H1 (cell line): ENCODE data around the gene MIDN. TPM values are rescaled to one million over a fixed set of nuclear protein-coding genes. Genes with fewer than 3 reads are reported as not detected.

Source experiments
- CTCF ChIA-PET: fragments of 300-600 bp; sonication (Branson Sonifier 250); formaldehyde crosslinking; loops from one replicate; lab custom pipeline; 2021; ENCODE audit not compliant: partially characterized antibody; lab: Charles Lee
- POLR2A ChIA-PET: fragments of 300-600 bp; sonication (Branson Sonifier 250); formaldehyde crosslinking; loops from one replicate; lab custom pipeline; 2021; ENCODE audit warnings: inconsistent platforms; ENCODE audit not compliant: partially characterized antibody; lab: Charles Lee
- DNase-seq, 2 experiments: peaks; one replicate each; pipeline versions ENCODE4 v3.0.0 to v3.0.0-alpha.2; 2010 to 2022; ENCODE audit warnings: low spot score in 2 of 2, low read depth in 1 of 2, mixed read lengths in 1 of 2
- FAIRE-seq: peaks from 2 replicates; lab custom pipeline; 2011; peaks lifted over from hg19 to GRCh38; lab: Jason Lieb, UNC
- H2AFZ ChIP-seq: 2 replicates; pipeline ENCODE4 v1.8.1; 2012; ENCODE audit warnings: low read length, inconsistent platforms
- H2AK5ac ChIP-seq: 2 replicates; pipeline ENCODE4 v1.6.1; 2013; ENCODE audit warnings: low read depth, low read length
- H2BK120ac ChIP-seq: replicated peaks from 2 replicates; pipeline ENCODE3; 2013; ENCODE audit warnings: low read depth, low read length, inconsistent platforms
- H2BK12ac ChIP-seq: 2 replicates; pipeline ENCODE4 v1.6.1; 2013; ENCODE audit warnings: low read depth, low read length
- H2BK15ac ChIP-seq: 2 replicates; pipeline ENCODE4 v1.6.1; 2013; ENCODE audit warnings: low read length
- H2BK20ac ChIP-seq: 2 replicates; pipeline ENCODE4 v1.6.1; 2013; ENCODE audit warnings: low read length
- H2BK5ac ChIP-seq: 2 replicates; pipeline ENCODE4 v1.6.1; 2013; ENCODE audit warnings: low read depth, low read length
- H3K14ac ChIP-seq: 2 replicates; pipeline ENCODE4 v1.6.1; 2013; ENCODE audit warnings: inconsistent platforms; ENCODE audit not compliant: insufficient read length
- H3K18ac ChIP-seq: 2 replicates; pipeline ENCODE4 v1.6.1; 2013; ENCODE audit warnings: low read length; ENCODE audit errors: extremely low read depth
- H3K23ac ChIP-seq: 2 replicates; pipeline ENCODE4 v1.6.1; 2013; ENCODE audit warnings: inconsistent platforms; ENCODE audit not compliant: insufficient read length
- H3K23me2 ChIP-seq: 2 replicates; pipeline ENCODE4 v1.6.1; 2013; ENCODE audit warnings: low read depth, low read length
- H3K27ac ChIP-seq: 2 replicates; pipeline ENCODE4 v1.6.1; 2011; ENCODE audit warnings: low read depth, low read length, inconsistent platforms
- H3K27me3 ChIP-seq, 4 experiments: replicated peaks in 1 of 4; 1 replicate in 1 of 4; 2 replicates in 3 of 4; pipeline versions ENCODE4 v1.6.1 to v1.8.1; 2011 to 2013; ENCODE audit warnings: low read length in 3 of 4, mild to moderate bottlenecking in 3 of 4, inconsistent platforms in 2 of 4, mixed read lengths in 2 of 4, moderate library complexity in 1 of 4; ENCODE audit not compliant: control insufficient read depth in 3 of 4, insufficient read depth in 3 of 4; ENCODE audit errors: extremely low read depth in 1 of 4
- H3K36me3 ChIP-seq, 4 experiments: 2 replicates each; pipeline versions ENCODE4 v1.6.1 to v1.8.1; 2011 to 2013; ENCODE audit warnings: mild to moderate bottlenecking in 4 of 4, low read length in 3 of 4, moderate library complexity in 2 of 4, control low read depth in 1 of 4, inconsistent platforms in 1 of 4; ENCODE audit not compliant: insufficient read depth in 4 of 4, control insufficient read depth in 2 of 4
- H3K4ac ChIP-seq: replicated peaks from 2 replicates; pipeline ENCODE3; 2013; ENCODE audit warnings: low read length, low read depth, mixed read lengths, inconsistent platforms; ENCODE audit not compliant: insufficient read length
- H3K4me1 ChIP-seq, 4 experiments: replicated peaks in 1 of 4; 1 replicate in 1 of 4; 2 replicates in 3 of 4; pipeline versions ENCODE4 v1.6.1 to v1.8.1; 2011 to 2013; ENCODE audit warnings: low read length in 3 of 4, inconsistent platforms in 2 of 4, mixed read lengths in 1 of 4; ENCODE audit not compliant: insufficient read depth in 4 of 4, control insufficient read depth in 3 of 4
- H3K4me2 ChIP-seq, 2 experiments: 2 replicates each; pipeline versions ENCODE4 v1.6.1 to v1.8.1; 2011 to 2013; ENCODE audit warnings: low read depth in 2 of 2, low read length in 2 of 2, control low read depth in 1 of 2, inconsistent platforms in 1 of 2, mild to moderate bottlenecking in 1 of 2; ENCODE audit not compliant: insufficient read depth in 1 of 2
- H3K4me3 ChIP-seq, 4 experiments: fragments of 200-600, 300-600 bp in 1 of 4; sonication (generic), shearing (Covaris generic), sonication (Bioruptor Twin) in 1 of 4; 2 replicates each; pipeline versions ENCODE4 v1.5.1 to v1.8.1; 2011 to 2016; ENCODE audit warnings: low read length in 4 of 4, low read depth in 3 of 4, control low read depth in 2 of 4, inconsistent platforms in 2 of 4, mild to moderate bottlenecking in 2 of 4, mixed read lengths in 1 of 4, moderate library complexity in 1 of 4; ENCODE audit not compliant: insufficient read depth in 2 of 4; ENCODE audit errors: extremely low read depth in 1 of 4
- H3K56ac ChIP-seq: replicated peaks from 2 replicates; pipeline ENCODE3; 2013; ENCODE audit warnings: low read depth, mild to moderate bottlenecking, mixed read lengths, low read length, inconsistent platforms; ENCODE audit not compliant: insufficient read length
- H3K79me1 ChIP-seq: 2 replicates; pipeline ENCODE4 v1.6.1; 2013; ENCODE audit warnings: low read depth, low read length, control low read depth
- H3K79me2 ChIP-seq, 2 experiments: 2 replicates each; pipeline versions ENCODE4 v1.6.1 to v1.8.1; 2012 to 2013; ENCODE audit warnings: low read length in 2 of 2, mild to moderate bottlenecking in 2 of 2, inconsistent platforms in 1 of 2; ENCODE audit not compliant: insufficient read depth in 2 of 2, control insufficient read depth in 1 of 2
- H3K9ac ChIP-seq, 4 experiments: replicated peaks in 1 of 4; 1 replicate in 1 of 4; 2 replicates in 3 of 4; pipeline versions ENCODE4 v1.6.1 to v1.8.1; 2011 to 2013; ENCODE audit warnings: low read depth in 3 of 4, low read length in 3 of 4, control low read depth in 2 of 4, mild to moderate bottlenecking in 2 of 4, moderate library complexity in 2 of 4, inconsistent platforms in 1 of 4; ENCODE audit errors: extremely low read depth in 1 of 4
- H3K9me3 ChIP-seq, 2 experiments: 2 replicates each; pipeline versions ENCODE4 v1.6.1 to v1.8.1; 2012 to 2013; ENCODE audit warnings: mild to moderate bottlenecking in 2 of 2, moderate library complexity in 2 of 2, control low read depth in 1 of 2, inconsistent platforms in 1 of 2, low read depth in 1 of 2, low read length in 1 of 2, mixed read lengths in 1 of 2; ENCODE audit not compliant: insufficient read depth in 2 of 2
- H4K20me1 ChIP-seq, 2 experiments: replicated peaks in 1 of 2; 2 replicates each; pipeline versions ENCODE3 to v1.8.1; 2011 to 2013; ENCODE audit warnings: inconsistent platforms in 2 of 2, low read length in 2 of 2, mild to moderate bottlenecking in 1 of 2; ENCODE audit not compliant: insufficient read depth in 2 of 2, control insufficient read depth in 1 of 2
- H4K5ac ChIP-seq: 2 replicates; pipeline ENCODE4 v1.6.1; 2013; ENCODE audit warnings: low read length, low read depth, mixed read lengths, inconsistent platforms; ENCODE audit not compliant: insufficient read length
- H4K8ac ChIP-seq: 2 replicates; pipeline ENCODE4 v1.8.0; 2013; ENCODE audit warnings: mild to moderate bottlenecking, moderate library complexity, low read length, inconsistent platforms; ENCODE audit not compliant: insufficient read depth; ENCODE audit errors: extremely low read depth
- H4K91ac ChIP-seq: replicated peaks from 2 replicates; pipeline ENCODE3; 2013; ENCODE audit warnings: low read length, mixed read lengths, inconsistent platforms; ENCODE audit not compliant: insufficient read length
- ASH2L ChIP-seq: fragments of 200-600, 300-600 bp; sonication (generic); IDR thresholded peaks from one replicate; pipeline ENCODE4 v1.7.1; 2017; ENCODE audit warnings: low read length
- BRCA1 ChIP-seq: IDR thresholded peaks from 2 replicates; pipeline ENCODE4 v1.6.1; 2012; ENCODE audit warnings: low read depth, low read length, improper control_type of control experiment
- CBX5 ChIP-seq: fragments of 300-800, 300-1000 bp; sonication (generic); IDR thresholded peaks from 2 replicates; pipeline ENCODE4 v1.7.1; 2016; ENCODE audit warnings: antibody characterized with exemption, low read length, low read depth
- CEBPB ChIP-seq: IDR thresholded peaks from 2 replicates; pipeline ENCODE4 v1.6.1; 2012; ENCODE audit warnings: low read depth, low read length
- CTBP2 ChIP-seq: IDR thresholded peaks from 2 replicates; pipeline ENCODE4 v1.7.0; 2011; ENCODE audit warnings: borderline replicate concordance, mild to moderate bottlenecking, moderate library complexity, mixed read lengths, low read length; ENCODE audit not compliant: insufficient read depth, insufficient read length
- GABPA ChIP-seq: IDR thresholded peaks from 2 replicates; pipeline ENCODE4 v1.6.1; 2011; ENCODE audit warnings: mild to moderate bottlenecking, low read length, moderate library complexity, borderline replicate concordance; ENCODE audit not compliant: insufficient read depth
- MAFK ChIP-seq: IDR thresholded peaks from 2 replicates; pipeline ENCODE4 v1.6.1; 2012; ENCODE audit warnings: low read depth, mild to moderate bottlenecking, improper control_type of control experiment, low read length
- POLR2A ChIP-seq, 2 experiments: IDR thresholded peaks; 1 replicate in 1 of 2; 2 replicates in 1 of 2; pipeline ENCODE4 v1.6.1; 2011; ENCODE audit warnings: low read depth in 2 of 2, low read length in 2 of 2, mild to moderate bottlenecking in 2 of 2; ENCODE audit errors: control extremely low read depth in 1 of 2
- RAD21 ChIP-seq, 2 experiments: IDR thresholded peaks in 1 of 2; conservative IDR thresholded peaks in 1 of 2; 2 replicates each; pipeline ENCODE4 v1.6.1; 2011; ENCODE audit warnings: low read depth in 2 of 2, low read length in 2 of 2, improper control_type of control experiment in 1 of 2, inconsistent platforms in 1 of 2, mild to moderate bottlenecking in 1 of 2, moderate library complexity in 1 of 2
- WGBS, 2 experiments: shearing (Covaris generic) in 1 of 2; methylation state at CpG; one replicate each; pipeline versions ENCODE4 v1.1.6 to v1.1.7; 2013 to 2015; ENCODE audit warnings: low lambda C conversion rate in 2 of 2, mixed read lengths in 2 of 2, inconsistent platforms in 1 of 2, low coverage in 1 of 2, missing lambda C conversion rate in 1 of 2; ENCODE audit not compliant: insufficient replicate concordance in 2 of 2, insufficient coverage in 1 of 2, insufficient read length in 1 of 2; ENCODE audit errors: extremely low coverage in 1 of 2, missing lambda C conversion rate in 1 of 2; 5-methylcytosine and 5-hydroxymethylcytosine counted together
- polyA plus RNA-seq, 7 experiments: library from polyadenylated mRNA; depleted of rRNA in 3 of 7; stranded (reverse) in 5 of 7; unstranded in 2 of 7; fragments of >200 nt in 5 of 7; fragments of 200-250 nt in 2 of 7; gene quantifications; 1 replicate in 5 of 7; 2 replicates in 1 of 7; 4 replicates in 1 of 7; pipeline versions ENCODE4 v1.2.1 to v1.2.3, GENCODE V29; 2011 to 2013; ENCODE audit warnings: missing spikeins in 2 of 7, mixed read lengths in 2 of 7
- total RNA-seq: library from RNA; stranded (reverse); fragmentation: NEBNext Ultra II Directional; extraction: Animal tissue kit (Norgen Biotek cat#: 25700); gene quantifications from 2 replicates; pipeline ENCODE4 v1.2.1, GENCODE V29; 2021

MIDN gene
- total and polyA plus RNA-seq, 2 of the 8 experiments (the other 6 are each of a cell fraction or from before 2014, with no cell fraction given) = 39.8 to 159 TPM

- no peak overlapping the region for H3K4me2 ChIP-seq
- CTCF ChIA-PET = interaction anchor here (0.7 to 9.0 kb wide), 24 partner anchors 10 to 189 kb away, joined by 3 to 56 read pairs (median 5); no protein-coding TSS in a partner anchor
- no peaks in the 10 kb centered on the region for H3K23me2 ChIP-seq
- H2BK120ac ChIP-seq = no peak overlapping the region
- H2BK5ac ChIP-seq = no peak overlapping the region
- peaks cover 0 to 18% of the 10 kb centered on the region in 2 experiments; a peak in 2 of 4 replicates for H3K79me2 ChIP-seq
- no peak overlapping the region for H3K4me3 ChIP-seq
- no peak overlapping the region for H3K23ac ChIP-seq
- H3K4me1 ChIP-seq = peaks cover 0 to 2% (median 1%) of the 10 kb centered on the region in 4 experiments; a peak in 3 of 7 replicates
- peaks cover 0 to 45% (median 0%) of the 10 kb centered on the region in 4 experiments; a peak in 3 of 8 replicates for H3K36me3 ChIP-seq
- DNase-seq = no peak
- peaks cover 7% of the 10 kb centered on the region for H3K79me1 ChIP-seq
- H4K8ac ChIP-seq = 0 out of 2 replicates have a peak overlapping the region, but pooled peaks have one; percentile 35
- no peaks in the 10 kb centered on the region for H3K27me3 ChIP-seq
- H3K18ac ChIP-seq = no peak overlapping the region
- H4K5ac ChIP-seq = no peak overlapping the region
- H3K14ac ChIP-seq = no peak overlapping the region
- no peak overlapping the region for H3K27ac ChIP-seq
- WGBS, 2 experiments = 97% methylated on average over 15 of the region's 22 CpGs; no CpG with 5 or more reads in 1 of the 2 experiments
- H3K56ac ChIP-seq = no peak overlapping the region
- POLR2A ChIA-PET = interaction anchor here (0.9 to 2.1 kb wide), 9 partner anchors 8 to 203 kb away, joined by 3 to 10 read pairs (median 5); partner anchors contain the start of genes CBARP and CIRBP
- H2AK5ac ChIP-seq = no peak overlapping the region
- H2BK20ac ChIP-seq = no peak overlapping the region
- H3K4ac ChIP-seq = no peak overlapping the region
- no peak for FAIRE-seq
- H4K91ac ChIP-seq = no peak overlapping the region
- no peak overlapping the region for H3K9ac ChIP-seq
- H4K20me1 ChIP-seq = peaks cover 23 to 35% of the 10 kb centered on the region in 2 experiments
- H3K9me3 ChIP-seq = no peaks in the 10 kb centered on the region
- no peak overlapping the region for H2BK12ac ChIP-seq
- H2AFZ ChIP-seq = no peak overlapping the region
- H2BK15ac ChIP-seq = no peak overlapping the region
- no peak for TF ChIP-seq ASH2L
- TF ChIP-seq MAFK = no peak
- TF ChIP-seq CEBPB = no peak
- no peak for TF ChIP-seq CTBP2
- no peak for TF ChIP-seq POLR2A (IDR thresholded peaks at IDR 0.05; ENCODE audit: control extremely low read depth in 1 of 2, low read depth in 2 of 2, low read length in 2 of 2)
- no peak for TF ChIP-seq BRCA1
- no peak for TF ChIP-seq RAD21 (IDR thresholded peaks at IDR 0.05 in 1 of 2, conservative IDR thresholded peaks at IDR 0.05 in 1 of 2; ENCODE audit: low read depth in 2 of 2, low read length in 2 of 2)
- TF ChIP-seq CBX5 = no peak
- TF ChIP-seq GABPA = no peak
Measured at GRCh38 chr19:1221904-1222255, 26.5 kb upstream of the MIDN start.
